NCI-H2227 (cell line): ENCODE data around the gene TXNIP.

Source experiments
- DNase-seq: peaks from one replicate; lab custom pipeline; 2025; ENCODE audit not compliant: unreplicated experiment; lab: John Stamatoyannopoulos, UW

The TXNIP gene

DNA sequence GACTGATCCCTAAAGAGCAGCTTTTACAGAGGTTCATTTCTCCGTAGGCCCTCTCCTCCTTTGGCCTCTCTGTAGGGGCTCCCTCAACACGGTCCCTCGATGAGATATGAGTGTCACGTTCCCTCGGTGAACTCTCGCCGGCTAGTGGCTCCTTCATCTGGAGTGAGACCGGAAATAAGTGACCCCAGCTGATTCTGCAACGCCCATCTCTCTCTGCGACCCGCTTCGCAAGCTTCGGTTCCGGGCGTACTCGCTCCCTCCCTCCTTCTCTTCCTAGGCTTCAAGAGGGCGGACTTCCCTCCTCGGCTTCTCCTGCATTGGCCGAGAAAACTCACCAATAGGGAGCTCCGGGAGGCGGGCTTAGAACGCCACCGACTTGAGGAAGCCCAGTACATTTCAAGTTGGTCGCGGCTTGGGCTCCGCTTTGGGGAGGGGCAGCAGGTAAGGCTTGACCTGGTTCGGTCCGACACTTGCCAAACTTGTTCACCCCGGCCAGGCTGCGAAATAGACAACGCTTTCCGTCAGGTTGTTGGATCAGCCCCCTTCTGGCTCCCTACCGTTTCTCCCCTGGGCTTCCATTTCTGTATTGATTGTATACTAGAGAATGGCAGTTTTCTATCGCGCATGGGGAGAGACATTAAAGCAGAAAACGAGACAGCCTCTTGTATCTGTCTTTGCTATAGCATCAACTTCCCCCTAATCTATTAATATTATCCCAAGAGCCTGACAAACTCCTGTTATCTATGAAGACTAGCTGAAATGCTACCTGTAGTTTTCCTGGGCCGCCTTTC is 31.9 kb downstream of the TXNIP start, which contains the start of the genes ANKRD34A and POLR3GL:
Gene ANKRD34A, minus strand, starts transcription at position 248 of the 791 bp plus-strand sequence. CDS start 2,816 bp downstream, outside the sequence.
Gene POLR3GL, plus strand, starts transcription at position 363 of the 791 bp plus-strand sequence. CDS start 10,176 bp downstream, outside the sequence.
- peak; percentile 98 for DNase-seq

DNA sequence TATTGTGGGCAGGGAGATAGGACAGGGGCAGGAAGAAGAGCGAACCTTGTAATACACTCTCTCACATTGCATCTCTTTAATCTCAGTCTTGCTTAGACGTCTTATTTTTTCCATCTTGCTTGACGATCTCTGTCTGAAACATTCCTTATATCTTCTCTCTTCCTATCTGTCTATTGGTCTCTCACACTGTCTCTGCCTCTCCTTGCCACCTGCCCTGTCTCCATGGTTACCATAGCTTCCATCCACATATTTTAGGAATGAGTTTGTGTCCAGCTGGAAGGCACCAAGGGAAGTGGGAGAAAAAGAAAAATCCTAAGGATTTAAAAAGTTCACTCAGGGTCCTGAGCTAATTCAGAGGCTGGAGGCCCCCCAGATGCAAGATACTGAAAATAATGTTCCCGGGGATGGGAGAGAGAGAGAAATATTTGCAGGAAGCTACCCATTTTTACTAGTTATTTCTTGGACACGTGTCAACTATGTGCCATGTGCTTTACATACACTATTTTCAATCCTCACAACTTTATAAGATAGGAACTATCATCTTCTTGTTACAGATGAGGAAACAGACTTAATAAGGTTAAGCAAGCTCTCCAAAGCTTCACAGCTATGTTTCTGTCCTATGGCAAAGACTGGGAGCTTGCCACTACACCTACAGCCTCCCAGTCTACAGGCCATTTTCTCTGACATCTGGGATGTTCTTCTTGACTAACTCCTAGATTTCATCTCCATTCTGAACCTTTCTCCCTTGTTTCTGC is 32.9 kb downstream of the TXNIP start:
- no peak for DNase-seq

DNA sequence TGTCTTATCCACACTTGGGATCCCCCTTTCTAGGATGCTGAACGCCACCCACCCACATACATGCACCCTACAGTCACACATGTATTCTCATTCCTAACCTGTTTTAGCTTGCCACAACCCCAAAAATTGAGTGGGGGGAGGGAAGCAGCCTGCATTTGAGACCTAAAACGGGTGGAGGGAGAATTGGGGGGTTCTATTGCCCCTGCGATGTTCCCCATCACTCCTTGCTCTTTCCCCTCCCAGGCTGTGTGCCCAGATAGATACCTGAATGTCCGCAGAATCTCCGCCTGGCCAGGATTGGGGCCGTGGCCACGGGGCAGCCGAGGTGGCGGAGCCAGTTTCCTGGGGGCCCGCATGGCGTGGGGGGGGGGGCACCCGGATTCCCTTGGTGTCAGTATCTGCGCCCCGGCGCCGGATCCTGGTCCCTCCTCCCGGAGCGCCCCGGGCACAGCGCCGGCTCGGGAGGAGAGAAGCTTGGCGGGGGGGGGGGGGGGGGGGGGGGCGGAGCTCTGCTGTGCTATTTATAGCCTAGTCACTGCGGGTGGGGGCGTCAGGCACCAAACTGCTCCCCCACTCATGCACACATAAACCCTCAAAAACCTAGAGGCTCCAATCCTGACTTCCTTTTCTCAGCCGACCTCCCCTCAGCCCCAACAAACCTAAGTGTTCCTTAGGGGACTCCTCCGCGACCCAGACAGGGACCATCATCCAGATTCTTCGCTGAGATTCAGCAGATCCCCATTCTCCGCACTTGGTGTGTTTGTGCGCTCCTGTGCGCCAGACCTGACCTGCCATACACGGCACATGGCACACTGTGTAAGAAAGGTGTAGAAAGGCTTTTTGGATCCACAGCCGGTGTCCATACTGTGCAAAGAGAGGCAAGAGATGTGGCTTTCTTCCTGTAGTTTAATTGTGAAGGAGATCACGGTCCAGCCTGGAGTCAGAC is 33.9 kb downstream of the TXNIP start:
- DNase-seq = peak; percentile 55

DNA sequence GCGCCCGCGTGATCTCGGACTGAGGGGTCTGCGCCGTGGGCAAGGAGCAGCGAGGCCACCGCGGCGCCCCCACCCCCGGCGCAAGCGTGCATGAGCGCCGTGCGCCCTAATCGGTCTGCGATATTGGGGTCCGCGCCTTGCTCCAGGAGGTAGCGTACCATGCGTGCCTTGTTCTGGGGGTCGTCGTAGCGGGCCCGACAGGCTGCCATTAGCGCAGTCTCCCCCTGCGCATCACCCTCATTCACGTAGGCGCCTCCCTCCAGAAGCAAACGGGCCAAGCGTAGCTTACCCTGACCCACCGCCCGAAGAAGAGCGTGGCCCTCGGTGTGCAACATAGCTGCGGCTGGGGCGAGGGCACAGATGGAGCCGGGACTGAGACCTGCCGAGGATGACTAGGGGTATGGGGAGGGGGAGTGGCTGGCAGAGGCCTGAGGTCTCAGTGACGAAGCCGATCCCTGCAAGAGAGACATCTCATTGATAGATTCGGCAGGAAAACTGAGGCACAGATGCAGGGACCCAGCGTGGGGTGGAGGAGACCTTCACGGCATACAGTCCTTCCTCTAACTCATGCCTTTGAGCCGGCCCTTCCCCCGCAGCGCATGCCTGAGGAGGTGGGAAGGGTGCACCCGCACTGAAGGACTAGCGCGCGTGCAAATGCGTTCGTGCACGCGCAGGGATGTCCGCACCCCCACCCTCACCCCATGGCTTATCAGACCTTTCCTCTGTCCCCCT is 34.8 kb downstream of the TXNIP start:
- peak; percentile 60 for DNase-seq

DNA sequence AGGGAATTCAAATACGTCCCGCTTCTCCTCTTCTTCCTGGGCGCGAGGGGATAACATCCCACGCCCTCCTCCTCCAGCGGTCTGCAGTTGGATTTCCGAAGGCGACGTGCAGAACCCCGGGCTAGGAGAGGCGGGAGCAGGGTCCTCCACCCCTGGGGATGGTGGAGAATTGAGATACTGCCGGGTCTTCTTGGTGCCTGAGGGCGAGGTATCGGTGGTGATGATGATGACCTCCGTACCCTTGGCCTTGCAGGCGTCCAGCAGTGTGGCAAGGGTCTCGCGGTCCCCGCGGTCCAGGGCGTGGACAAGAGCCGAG is 35.3 kb downstream of the TXNIP start:
- DNase-seq = no peak

DNA sequence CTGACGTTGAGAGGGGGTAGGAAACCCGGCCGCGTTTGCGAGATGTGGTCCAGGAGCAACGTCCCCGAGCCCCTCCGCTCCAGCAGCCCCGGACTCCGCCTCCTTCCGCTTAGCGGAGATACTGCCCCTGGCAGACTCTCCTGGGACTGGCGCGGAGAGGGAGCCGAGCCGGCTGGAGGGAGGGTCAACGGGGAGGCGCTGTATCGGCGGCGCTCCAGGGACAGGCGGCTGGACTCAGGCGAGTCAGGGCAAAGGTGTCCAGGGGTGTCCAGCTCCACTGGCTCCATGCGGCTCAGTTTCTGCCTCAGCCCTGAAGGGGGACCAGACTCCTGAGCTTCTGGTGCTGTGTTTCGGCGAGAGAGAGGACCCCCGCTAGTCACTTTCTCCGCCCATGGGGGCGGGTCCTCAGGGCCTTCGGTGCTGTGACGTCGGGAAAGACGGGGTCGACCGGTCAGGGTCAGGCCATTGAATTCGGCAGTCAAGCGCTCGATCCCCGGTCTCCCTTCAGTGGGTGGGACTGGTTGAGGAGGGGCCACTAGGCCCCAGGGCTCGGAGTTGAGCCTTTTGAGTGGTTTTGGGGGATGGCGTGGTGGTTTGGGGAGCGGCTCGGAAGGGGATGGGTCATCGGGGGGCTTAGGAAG is 35.8 kb downstream of the TXNIP start:
- DNase-seq = peak; percentile 90

DNA sequence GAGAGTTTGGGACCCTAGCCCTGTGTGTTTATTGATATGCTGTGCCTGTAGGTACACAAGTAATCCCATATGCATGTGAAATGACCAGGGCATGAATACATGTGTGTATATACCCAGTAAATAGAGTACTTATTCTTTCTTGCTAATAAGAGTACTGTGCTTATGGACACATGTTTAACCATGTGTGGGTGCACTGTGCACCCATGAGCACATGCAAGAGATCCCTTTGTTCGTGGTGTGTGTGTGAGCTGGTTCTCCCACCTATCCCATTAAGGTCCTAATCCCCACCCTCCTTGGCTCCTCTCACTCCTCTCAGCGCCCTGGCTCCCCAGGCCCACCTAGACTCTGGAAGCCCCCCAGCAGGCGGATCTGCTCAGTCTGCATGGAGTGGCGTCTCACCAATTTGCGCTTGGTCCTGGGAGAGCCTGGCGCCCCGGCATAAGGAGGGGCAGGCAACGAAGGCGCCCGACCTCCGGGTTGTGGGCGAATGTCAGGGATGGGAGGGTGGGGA is 36.4 kb downstream of the TXNIP start:
- DNase-seq = peak; percentile 56

DNA sequence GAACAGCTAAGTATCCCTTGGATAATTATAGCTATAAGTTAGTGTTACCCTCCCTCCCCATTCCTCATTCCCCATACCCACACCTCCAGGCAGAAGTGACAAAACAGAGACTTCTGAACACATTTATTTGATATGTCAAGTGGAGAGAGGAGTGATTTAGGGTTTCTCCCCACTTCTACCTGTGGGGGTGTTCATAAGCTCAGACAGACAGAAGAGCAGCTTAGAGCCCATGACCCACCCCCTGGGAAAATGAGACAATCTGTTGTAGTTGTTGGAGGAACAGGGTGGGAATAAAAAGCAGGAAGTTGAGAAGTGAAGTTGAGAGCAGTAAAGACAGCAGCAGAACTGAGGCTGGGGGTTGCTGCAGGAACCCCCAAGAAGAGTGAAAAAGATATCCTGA is 37.0 kb downstream of the TXNIP start:
- DNase-seq = no peak

DNA sequence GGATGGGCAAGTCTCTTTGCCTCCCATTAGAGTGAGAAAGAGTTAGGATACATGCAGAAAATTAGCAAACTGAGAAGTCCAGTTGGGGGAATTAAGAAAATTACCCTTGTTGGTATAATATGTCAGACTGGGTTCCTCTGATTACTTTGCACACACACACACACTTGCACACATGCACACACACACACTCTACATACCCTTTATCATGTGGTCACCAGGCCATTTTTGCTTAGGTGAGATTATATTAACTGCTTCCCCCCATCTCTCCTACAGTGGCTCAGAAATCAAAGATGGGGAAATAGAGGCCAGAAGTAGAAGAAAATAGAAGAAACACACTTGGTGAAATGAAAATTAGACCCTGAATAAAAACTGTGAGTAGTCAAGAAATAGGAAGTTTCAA is 37.6 kb downstream of the TXNIP start:
- no peak for DNase-seq

DNA sequence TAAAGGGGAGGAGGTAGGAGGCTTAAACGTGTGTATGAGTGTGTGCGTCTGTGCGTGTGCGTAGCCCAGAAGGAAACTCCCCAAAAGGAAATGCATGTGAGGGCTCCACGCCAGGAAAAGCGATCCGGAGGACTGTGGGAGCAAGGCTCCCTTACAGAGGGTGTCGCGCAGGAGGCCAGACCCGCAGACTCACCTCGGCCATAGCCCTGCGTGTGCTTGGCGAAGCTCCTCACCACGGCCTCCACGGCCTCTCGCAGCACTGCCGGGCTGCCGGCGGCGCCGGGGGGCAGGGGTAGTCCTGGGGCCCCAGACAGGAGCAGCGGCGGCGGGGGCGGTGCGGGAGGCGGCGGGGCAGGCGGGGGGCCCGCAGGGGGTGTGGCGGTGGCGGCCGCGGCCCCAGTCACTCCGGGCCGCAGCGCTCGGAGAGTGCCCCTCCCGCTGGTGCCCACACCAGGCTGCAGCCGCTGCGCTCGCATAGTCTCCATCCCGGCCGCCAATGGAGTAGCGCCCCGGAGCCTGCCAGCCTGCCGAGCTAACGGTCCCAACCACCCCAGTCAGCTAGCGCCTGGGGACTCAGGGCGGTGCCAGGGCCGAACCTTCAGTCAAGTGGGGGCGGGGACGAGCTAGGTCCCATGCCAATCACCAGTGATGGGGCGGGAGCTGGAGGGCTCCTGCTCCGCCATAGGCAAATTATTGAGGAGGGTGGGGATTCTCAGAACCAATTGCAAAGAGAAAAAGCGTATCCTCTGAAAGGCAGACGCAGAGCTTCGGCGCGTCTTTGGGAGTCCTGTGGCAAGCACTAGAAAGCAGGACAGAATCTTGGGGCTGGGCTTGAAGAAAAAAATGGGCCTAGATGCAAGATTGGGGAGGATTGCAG is 38.7 kb downstream of the TXNIP start, which contains the start of gene LIX1L:
Gene LIX1L, minus strand, starts transcription at position 575 of the 877 bp plus-strand sequence. Its CDS starts 90 bp downstream, at position 485.
- peak; percentile 98 for DNase-seq

DNA sequence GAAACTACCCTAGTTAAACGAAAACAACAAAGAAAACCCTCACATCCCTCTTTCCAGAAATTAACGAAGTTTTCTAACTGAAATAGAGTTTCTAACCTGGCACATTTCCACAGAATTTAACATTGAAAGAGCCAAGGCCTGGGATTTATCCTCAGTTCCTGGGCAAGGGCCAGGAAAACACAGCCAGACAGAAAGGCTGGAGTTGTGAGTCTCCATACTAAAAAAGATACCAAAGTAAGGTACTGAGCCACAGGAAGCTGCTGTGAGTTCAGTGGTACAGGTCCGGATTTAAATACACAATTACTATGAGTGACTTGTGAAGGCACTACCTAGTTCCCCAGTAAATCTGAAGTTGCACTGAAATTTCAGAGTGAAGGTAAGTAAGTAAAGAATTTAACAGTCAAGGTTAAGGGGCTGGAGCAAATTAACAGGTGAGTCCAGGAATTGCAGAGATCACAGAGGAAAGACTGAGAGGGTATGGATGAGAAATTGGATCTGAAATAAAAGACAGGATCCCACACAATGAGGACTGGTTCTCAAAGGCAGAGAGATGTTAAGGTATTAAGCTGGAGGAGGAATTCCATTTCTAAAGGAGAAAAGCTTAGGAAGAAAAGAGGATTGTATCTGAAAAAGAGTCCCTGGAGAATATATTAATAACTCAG is 39.5 kb downstream of the TXNIP start:
- no peak for DNase-seq

DNA sequence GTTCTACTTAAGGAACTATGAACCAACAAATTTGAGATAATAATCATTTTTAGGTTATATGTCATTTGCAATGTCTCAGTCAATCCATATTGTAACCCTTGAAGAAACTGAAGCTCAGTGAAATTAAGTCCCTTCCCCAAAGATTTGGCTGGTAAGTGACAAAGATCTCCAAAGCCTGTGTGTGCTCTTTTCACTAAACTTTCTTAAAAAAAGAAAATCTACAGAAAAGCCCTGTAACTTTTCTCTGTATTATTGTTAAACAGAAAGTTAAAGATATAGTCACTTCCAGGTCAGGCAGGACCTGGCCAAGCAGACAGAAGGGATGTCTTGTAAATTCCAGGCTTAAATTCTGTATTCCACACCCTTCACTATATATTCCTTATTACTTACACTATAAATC is 40.0 kb downstream of the TXNIP start:
- no peak for DNase-seq

DNA sequence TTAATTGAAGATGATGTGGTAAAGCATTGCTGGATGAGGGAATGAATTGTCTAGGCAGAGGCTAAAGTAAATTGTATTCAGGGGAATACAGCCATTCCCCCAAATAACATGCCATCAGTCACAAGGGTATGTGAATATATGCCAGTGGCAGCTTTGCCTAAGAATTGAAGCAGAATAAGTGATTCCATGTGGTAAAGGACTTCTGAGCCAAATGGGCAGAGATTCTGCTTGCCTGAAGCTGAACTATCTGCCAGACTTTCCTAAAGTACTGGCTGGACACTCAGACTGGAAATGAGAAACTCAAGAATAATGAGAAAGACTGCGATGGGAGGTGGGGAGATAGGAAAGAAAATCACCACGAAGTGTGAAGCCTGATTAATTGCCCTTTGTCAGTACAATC is 40.9 kb downstream of the TXNIP start:
- no peak for DNase-seq

DNA sequence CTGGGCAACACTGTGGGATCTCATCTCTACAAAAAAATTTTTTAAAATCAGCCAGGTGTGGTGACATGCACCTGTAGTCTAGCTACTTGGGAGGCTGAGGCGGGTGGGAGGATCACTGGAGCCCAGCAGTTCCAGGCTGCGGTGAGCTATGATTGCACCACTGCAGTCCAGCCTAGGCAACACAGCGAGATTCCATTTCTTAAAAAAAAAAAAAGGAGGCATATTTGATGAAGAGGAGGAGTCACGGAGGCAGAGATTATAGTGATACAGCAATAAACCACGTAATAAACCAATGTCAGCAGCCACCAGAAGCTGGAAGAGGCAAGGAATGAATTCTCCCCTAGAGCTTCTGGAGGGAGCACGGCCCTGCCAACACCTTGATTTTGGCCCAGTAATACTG is 42.5 kb downstream of the TXNIP start:
- DNase-seq = no peak

DNA sequence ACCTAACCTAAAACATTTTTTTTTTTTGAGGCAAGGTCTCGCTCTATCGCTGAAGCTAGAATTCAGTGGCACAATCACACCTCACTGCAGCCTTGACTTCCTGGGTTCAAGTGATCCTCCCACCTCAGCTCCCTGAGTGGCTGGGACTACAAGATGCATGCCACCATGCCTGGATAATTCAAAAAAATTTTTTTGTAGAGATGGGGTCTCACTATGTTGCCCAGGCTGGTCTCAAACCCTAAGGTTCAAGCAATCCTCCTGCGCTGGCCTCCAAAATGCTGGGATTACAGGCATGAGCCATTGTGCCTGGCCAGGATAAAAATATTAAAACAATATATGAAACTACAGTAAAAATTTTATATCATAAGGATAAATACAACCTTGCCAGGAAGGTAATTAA is 43.5 kb downstream of the TXNIP start:
- DNase-seq = no peak

DNA sequence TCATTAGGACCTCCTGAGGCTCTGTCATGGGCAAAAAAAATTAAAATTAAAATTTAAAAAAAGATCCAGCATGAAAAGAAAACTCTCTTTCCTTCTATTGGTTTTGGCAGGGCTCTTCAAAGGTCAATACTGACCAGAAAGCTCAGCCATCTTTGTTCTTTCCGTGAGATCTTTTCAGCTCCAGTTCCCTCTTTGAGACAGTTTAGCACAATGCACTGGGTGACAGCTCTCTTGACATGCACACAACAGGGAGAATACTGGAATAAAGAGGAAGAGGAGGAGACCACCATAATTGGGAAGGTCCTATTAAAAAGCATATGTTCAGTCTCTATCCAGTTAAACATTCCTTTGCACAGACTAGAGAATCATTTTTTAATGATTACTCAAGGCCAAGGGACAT is 44.9 kb downstream of the TXNIP start:
- DNase-seq = no peak

DNA sequence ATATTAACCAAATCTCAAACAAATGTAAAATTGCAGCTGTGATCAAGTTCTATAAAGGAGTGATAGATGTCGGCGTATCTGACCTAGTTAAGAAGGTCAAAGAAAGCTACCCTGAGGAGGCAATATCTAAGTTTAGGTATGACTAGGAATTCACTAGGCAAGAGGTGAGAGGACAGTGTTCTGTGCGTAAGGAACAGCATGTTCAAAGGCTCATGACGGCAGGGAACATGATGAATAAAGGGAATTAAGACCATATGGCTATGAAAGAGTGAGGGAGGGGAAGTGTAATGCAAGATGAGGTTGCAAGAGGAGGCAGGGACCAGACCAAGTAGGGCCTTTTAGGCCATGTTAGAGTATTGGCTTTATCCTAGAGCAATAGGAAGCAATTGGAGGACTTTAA is 47.2 kb downstream of the TXNIP start:
- DNase-seq = no peak

DNA sequence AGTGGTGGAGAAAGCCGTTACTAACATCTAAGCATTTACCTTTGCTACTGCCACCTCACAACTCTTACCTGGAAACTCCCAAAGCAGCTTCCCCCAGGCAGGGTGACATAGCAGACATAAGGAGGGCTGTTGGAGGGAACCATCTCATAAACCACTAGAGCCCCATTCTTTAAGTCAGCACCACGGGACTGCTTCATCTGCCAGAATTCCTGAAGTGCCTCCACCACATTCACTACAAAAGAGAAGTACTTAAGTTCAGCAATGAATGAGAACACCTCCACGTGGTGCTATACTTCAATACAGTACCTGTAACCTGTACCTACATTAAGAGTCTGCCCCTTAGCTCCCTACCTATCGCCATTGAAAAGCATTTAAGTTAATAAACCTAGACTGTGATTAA is 48.8 kb downstream of the TXNIP start:
- no peak for DNase-seq
